BJ (cell line): ENCODE data around the gene SS18L1. TPM values are rescaled to one million over a fixed set of nuclear protein-coding genes. Genes with fewer than 3 reads are reported as not detected.

ENCODE experiments used
- CTCF ChIA-PET: fragments of 350-600 bp; formaldehyde crosslinking; extraction: SDS; loops from one replicate; lab custom pipeline; 2021; ENCODE audit warnings: antibody characterized with exemption, inconsistent platforms; lab: Yijun Ruan, JAX
- POLR2A ChIA-PET: fragments of 300-600 bp; sonication (Branson Sonifier 250); formaldehyde crosslinking; extraction: SDS; loops from one replicate; lab custom pipeline; 2021; ENCODE audit warnings: antibody characterized with exemption; lab: Charles Lee
- DNase-seq: peaks from one replicate; pipeline ENCODE4 v3.0.0-alpha.2; 2011; ENCODE audit warnings: low read depth
- H3K27me3 ChIP-seq: 2 replicates; pipeline ENCODE4 v1.6.0; 2011; ENCODE audit warnings: low read length; ENCODE audit not compliant: control insufficient read depth, insufficient read depth
- H3K36me3 ChIP-seq: 2 replicates; pipeline ENCODE4 v1.5.1; 2011; ENCODE audit warnings: low read length; ENCODE audit not compliant: control insufficient read depth, insufficient read depth
- H3K4me3 ChIP-seq: 2 replicates; pipeline ENCODE4 v1.5.1; 2011; ENCODE audit warnings: low read depth, mild to moderate bottlenecking, control low read depth, low read length
- CTCF ChIP-seq: IDR thresholded peaks from 2 replicates; pipeline ENCODE4 v1.5.1; 2011; ENCODE audit warnings: low read depth, mild to moderate bottlenecking, control low read depth, inconsistent platforms, low read length, moderate library complexity; ENCODE audit not compliant: insufficient read depth
- polyA plus RNA-seq: library from polyadenylated mRNA; depleted of rRNA; stranded (reverse); fragments of >200 nt; gene quantifications from 2 replicates; pipeline ENCODE4 v1.2.3, GENCODE V29; 2011

SS18L1 gene
- polyA plus RNA-seq, 1 experiment, result 6.7 TPM

DNA sequence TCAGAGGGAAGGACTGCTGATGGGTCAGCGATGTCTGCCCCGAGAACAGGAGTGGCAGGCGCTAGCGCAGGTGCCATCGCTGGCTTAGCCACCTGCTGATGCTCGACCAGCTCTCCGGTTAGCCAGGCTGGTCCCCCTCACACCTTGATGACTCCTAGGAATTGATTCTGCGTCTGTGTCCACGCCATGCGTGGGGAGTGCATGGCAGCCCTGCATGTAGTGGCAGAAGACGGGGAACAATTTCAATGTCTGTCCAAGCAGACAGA lies 6.7 kb downstream of the SS18L1 start:
- H3K27me3 ChIP-seq, result no peaks in the 10 kb centered on the region
- H3K4me3 ChIP-seq, result no peak overlapping the region
- no peak for DNase-seq
- H3K36me3 ChIP-seq, result peaks cover 1% of the 10 kb centered on the region
- CTCF ChIA-PET, result no interaction called here
- TF ChIP-seq CTCF, result no peak
- POLR2A ChIA-PET, result no interaction called here

GRCh38 chr20:62151225-62151624 lies 7.7 kb downstream of the SS18L1 start:
- no peak for DNase-seq
- Histone ChIP-seq H3K27me3 (no peaks in the 10 kb centered on the region), H3K36me3 (no peaks in the 10 kb centered on the region; the same call in 1 of the 2 replicates), H3K4me3 (no peak overlapping the region)
- ChIA-PET POLR2A (no interaction called here), CTCF (no interaction called here)
- TF ChIP-seq CTCF, result no peak

DNA sequence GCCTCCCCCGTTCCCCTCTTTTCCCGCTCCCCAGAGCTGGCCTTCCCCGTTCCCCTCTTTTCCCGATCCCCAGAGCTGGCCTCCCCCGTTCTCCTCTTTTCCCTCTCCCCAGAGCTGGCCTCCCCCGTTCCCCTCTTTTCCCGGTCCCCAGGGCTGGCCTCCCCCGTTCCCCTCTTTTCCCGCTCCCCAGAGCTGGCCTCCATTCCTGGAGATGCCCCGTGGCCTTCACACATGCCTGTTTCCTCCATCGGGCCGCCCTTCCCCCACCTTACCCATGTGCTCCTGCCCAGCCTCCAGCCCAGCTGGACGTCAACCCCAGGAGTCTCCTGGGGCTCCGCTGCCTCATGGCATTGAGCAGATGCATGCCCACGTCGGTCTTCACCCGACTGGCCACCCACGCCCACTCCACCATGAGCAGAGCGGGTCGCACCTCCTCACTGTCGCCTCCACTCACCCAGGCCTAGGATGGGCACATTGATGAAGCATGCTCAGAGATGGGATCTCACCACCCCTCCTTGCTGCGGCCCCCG lies 8.3 kb downstream of the SS18L1 start:
- CTCF ChIA-PET, result interaction anchor here (0.7 kb wide), 1 partner anchor 39 kb away, joined by 3 read pairs; no protein-coding TSS in a partner anchor
- H3K4me3 ChIP-seq, result no peak overlapping the region
- POLR2A ChIA-PET, result no interaction called here
- no peaks in the 10 kb centered on the region; the same call in 1 of the 2 replicates for H3K36me3 ChIP-seq
- DNase-seq, result no peak
- no peak for TF ChIP-seq CTCF
- H3K27me3 ChIP-seq, result no peaks in the 10 kb centered on the region

GRCh38 chr20:62155428-62156253 lies 12.1 kb downstream of the SS18L1 start:
- Histone ChIP-seq H3K4me3 (no peak overlapping the region), H3K27me3 (no peaks in the 10 kb centered on the region), H3K36me3 (peaks cover 1% of the 10 kb centered on the region; the same call in 1 of the 2 replicates)
- ChIA-PET POLR2A (no interaction called here), CTCF (interaction anchor here (0.8 to 2.3 kb wide), 9 partner anchors 9 to 145 kb away, joined by 3 to 14 read pairs (median 6); no protein-coding TSS in a partner anchor)
- TF ChIP-seq CTCF, result no peak
- no peak for DNase-seq

DNA sequence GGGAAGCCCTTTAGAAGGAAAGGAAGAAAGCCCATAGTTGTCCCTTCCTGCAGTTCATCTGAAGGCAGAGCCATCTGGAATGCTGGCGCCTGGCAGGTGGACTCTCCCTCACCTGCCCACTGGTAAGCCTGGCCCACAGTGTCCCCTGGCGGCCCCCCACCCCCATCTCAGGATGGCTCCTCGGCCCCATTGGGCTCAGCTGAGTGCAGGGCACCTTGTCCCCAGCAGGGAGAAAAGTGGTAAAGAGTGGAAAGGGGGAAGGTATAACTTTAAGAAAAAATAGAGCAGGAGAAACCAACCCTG lies 12.6 kb downstream of the SS18L1 start:
- H3K4me3 ChIP-seq, result no peak overlapping the region
- ChIA-PET POLR2A (no interaction called here), CTCF (interaction anchor here (0.8 to 2.3 kb wide), 9 partner anchors 10 to 150 kb away, joined by 3 to 14 read pairs (median 5); no protein-coding TSS in a partner anchor)
- no peaks in the 10 kb centered on the region for H3K27me3 ChIP-seq
- H3K36me3 ChIP-seq, result peaks cover 4% of the 10 kb centered on the region
- TF ChIP-seq CTCF, result no peak
- DNase-seq, result no peak
